M059J (cell line): ENCODE results near the gene COL20A1. TPM values are rescaled to one million over a fixed set of nuclear protein-coding genes. Genes with fewer than 3 reads are reported as not detected.
"Not testable (repeated sequence)": the region's sequence is repeated elsewhere in the genome, so short reads cannot be mapped to it uniquely, and the experiment has no call there.

Source experiments
- DNase-seq: peaks from one replicate; pipeline ENCODE4 v3.0.0-alpha.2; 2012; ENCODE audit warnings: low read depth
- total RNA-seq: library from RNA; depleted of rRNA; stranded (reverse); fragments of >200 nt; shearing (Covaris generic); gene quantifications from 2 replicates; pipeline ENCODE4 v1.2.3, GENCODE V29; 2014

Gene COL20A1
- total RNA-seq, 1 experiment from 2014 or later, result not detected

DNA sequence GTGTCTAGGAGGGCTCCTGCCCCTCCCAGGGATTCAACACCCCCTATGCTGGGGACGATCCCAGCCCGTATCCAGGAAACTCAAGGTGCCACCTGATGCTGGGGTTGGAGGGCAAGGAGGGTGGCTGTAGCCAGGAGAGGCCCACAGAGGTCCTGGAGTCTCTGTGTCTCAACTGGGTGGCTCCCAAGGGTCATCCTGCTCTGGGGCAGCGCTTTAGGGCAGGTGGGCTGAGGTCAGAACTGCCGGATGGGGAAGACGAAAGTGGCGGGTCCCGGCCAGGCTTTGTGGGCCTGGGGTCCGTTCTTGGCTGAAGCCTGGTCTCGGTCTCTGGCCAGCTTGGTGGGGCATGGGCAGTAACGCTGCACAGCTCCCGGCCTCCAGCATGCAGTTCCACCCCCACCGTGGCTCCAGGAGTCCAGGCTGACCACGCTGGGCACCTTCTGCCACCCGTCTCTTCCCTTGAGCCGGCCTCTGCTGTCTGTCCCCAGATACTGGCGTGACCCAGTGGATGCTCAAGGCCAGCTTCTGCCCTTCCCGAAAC, 2.8 kb upstream of the COL20A1 start:
- DNase-seq, result no peak

DNA sequence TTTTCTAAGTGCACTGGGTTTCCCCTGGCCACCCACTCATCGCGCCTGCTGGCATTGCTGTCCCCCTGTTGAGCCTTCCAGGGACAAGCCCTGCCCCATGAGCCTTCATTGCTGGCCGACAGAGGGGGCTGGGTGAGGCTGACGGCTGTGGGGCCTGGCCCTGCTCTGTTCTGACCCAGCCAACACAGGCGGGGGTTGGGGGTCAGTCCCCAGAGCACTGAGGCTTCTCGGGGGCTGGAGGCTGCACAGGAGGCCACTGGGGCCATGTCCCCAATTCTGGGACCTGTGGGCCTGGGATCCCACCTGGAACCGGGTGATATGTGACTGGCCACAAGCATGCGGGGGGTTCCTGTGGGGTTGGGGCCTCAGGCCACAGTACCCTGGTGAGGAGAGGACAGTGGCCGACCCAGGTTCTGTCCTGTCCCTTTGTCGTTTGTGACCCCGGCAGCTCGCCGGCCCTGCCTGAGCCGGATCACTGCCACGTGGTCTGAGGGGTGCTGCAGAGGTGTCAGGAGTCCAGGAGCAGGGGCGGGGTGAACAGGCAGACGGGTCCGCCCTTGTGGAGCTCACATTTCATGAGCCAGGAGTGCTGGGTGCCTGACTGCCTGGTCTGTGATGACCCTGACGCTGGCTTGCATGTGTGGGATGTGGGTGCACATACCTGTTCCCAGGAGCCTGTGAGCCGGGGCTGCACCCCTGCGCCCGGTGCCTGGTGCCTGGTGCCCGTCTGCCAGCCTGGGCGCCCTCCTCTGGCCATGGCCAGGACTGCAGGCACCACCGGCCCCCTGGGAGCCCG, 2.1 kb upstream of the COL20A1 start:
- DNase-seq, result peak; percentile 36

DNA sequence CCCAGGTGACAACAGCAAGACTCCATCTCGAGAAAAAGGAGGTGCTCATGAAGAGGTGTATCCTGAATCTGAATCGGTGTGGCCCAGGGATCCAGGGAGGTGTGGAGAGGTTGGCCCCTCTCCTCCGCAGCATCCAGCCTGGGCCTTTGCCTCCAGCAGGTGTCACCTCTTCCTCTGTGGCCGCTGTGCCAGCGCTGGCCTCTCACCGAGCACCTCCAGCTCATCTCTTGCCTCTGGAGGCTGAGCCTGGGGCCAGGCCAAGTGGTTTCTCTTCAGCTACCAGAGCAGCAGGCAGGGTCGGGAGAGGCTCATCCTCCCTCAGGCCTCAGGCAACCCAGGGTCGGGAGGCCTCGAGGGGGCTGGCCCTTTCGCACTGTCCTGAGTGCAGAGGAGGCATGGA, 1.2 kb upstream of the COL20A1 start:
- peak; percentile 38 for DNase-seq

DNA sequence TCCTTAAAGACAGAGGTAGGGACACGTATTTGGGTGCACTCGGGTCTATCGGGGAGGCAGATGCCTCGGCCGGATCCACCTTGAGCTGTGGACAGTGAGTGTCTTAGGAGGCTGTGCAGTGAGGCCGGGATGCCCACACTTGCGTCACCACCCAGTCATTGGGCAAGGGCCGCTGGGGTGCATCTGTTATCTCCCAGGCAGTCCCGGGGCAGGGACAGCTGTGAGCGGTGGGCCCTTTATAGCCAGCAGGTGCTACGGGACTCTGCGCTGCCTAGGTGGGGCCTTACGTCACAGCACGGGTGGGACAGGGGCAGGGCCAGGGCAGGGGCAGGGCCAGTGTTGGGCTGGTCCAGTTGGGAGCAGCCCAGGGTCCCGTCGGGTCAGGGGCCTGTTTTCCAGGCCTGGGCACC, 689 bp upstream of the COL20A1 start:
- no peak for DNase-seq

DNA sequence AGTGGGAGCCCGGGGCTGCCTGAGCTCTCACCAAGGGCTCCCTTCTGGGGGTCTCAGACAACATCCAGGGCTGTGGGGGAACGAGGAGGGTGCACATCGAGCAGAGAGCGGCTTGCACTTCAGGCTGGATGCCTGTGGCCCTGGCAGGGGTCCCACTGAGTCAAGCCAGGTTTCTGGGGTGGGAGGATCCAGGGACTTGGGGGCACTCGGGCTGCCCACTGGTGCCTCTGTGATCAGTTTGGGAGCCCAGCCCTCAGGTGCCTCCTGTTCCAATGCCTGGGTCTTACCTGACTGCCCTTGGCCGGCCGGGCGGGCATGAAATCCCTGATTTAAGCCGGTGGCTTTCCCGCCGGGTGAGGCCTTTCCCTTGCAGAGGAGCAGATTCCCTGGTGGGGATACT, 470 bp downstream of the COL20A1 start:
- no peak for DNase-seq

DNA sequence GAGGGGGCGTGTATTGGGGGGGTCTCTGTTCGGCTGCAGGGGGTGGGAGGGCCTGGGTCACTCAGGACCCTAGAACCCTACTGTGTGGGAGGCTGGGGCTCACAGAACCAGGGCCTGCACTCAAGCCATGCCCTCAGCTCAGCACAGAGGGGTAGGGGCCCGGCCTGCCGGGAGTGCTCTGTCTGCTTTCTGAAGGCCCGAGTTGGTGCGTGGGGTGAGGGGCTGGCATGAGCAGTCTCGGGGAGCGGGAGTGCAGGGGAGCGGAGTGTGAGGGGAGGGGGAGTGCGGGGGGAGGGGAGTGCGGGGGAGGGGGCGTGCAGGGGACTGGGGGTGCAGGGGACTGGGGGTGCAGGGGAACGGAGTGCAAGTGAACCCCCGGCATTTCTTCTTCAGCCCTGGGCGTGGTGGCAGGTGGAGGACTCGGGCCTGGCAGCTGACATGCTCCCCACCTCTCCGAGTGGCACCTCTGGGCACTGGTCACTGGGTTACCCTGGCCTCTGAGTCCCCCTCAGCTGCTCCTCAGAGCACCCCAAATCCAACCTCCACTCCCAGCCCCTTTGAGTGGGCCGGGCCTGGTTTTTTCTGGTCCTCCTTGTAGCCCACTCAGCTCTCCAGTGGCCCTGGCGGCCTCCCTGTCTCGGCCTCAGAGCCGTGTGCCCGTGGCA, 1.0 kb downstream of the COL20A1 start:
- no peak for DNase-seq

DNA sequence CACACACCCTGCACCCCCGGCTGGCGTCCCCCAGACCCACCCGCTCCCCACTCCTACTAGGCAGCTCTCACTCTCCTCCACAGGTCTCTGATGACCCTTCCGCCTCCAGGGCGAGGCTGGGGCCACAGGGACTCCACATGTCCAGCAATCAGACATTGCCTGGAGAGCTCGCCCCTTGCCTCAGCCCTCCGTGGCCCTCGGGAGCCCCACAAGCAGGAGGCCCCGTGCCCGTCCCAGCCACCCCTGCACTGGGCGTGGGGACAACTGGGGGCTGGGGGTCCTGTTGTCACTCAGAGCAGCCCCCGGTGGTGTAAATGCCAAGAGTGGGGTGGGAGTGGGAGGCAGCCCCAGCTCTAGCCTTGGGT, 1.5 kb downstream of the COL20A1 start:
- DNase-seq, result no peak

DNA sequence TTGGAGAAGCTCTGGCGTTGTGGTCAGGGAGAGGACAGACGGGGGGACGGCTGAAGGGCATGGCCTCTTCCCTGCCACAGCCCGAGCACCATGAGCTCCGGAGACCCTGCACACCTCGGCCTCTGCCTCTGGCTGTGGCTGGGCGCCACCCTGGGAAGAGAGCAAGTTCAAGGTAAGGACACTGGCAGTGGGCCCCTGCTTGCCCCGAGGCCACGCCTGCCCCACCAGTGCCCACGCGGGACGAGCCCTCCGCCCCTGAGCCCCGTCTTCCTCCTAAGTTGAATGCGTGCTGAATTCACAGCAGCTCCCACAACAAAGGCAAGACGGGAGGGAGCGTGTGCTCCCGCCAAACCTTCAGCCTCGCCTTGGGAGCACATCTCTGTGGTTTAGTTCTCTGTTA, 2.0 kb downstream of the COL20A1 start:
- DNase-seq, result no peak

DNA sequence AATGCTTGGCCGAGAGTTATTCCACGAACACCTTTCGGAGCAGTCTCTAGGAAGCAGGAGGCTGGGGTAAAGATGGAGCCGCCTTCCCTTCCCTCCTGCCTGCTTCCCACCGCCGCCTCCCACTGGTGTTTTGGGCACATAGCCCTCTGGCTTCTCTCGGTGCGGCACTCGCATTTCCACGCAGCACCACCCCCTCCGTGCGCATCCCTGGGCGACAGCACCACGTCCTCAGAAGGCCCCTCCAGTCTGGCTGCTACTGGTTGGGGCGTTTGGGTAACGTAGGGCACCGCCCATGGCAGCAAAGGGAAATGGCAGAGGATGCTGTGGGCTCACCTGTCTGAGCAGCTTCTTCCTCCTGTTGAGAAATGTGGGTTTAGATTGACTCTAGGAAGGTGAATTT, 2.4 kb downstream of the COL20A1 start:
- no peak for DNase-seq

DNA sequence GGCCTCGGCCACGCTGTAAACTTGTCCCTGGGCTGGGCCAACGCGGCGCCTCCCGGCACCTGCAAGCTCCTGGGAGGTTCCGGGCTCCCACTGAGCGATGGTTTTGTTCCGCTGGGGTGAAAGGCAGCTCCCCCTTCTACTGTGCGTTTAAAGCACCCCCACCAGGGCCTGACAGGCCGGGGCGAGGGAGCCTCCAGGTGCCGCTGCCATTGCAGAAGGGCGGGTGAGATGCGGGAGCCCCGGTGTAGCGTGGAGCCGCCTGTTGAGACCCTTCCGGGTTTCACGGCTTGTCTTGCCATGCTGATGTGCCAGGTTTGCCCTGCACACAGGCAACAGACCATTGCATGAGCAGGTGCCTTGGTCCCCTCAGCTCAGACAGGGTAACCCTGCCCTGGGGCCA, 2.9 kb downstream of the COL20A1 start:
- no peak for DNase-seq

DNA sequence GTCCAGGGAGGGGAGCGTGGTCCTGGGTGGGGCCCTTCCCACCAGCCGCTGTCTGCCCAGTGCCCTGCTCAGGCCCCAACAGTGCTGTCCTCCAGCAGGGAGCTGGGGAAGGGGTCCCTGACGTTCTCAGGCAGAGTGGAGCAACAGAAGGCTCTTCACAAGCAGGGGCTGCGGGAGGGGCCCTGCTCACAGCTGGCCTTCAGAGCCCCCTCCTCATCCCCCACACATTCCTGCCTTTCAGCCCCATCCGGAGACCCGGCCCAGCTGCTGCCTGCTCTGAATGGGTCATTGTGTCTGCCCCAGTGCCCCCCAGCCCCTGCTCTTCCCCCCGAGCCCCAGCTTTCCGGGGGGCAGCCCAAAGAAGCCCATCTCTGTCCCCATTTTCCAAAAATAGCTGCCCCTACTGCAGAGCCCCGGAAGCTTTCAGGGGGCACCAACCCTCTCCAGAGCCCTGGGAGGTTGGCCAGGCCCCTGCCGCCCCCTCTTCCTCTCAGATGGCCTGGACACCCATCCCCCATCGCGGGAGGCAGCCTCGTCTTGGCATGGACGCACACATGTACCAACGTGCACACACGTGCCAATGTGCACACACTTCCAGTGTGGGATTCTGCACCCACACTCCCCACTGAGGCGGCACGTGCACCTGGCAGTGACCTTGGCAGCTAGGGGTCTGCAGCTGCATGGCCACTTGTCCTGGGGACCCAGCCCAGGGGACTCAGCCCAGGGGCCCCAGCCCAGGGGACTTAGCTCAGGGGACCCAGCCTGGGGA, 3.7 kb downstream of the COL20A1 start:
- DNase-seq, result no peak

DNA sequence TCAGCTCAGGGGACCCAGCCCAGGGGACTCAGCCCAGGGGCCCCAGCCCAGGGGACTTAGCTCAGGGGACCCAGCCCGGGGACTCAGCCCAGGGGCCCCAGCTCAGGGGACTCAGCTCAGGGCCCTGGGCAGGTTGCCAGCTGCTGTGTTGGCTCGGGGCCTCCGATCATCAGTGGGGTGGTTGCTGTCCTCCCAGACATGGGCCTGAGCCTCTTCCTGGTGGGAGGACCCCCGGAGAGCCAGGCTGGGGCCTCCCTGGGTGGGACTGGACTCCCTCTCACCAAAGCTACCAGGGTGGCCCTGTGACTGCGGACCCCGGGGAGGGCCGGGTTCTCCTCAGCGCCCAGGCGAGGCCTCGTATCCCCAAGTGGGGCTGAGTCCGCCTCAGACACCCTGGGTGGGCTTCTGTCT, 4.4 kb downstream of the COL20A1 start:
- DNase-seq, result no peak

DNA sequence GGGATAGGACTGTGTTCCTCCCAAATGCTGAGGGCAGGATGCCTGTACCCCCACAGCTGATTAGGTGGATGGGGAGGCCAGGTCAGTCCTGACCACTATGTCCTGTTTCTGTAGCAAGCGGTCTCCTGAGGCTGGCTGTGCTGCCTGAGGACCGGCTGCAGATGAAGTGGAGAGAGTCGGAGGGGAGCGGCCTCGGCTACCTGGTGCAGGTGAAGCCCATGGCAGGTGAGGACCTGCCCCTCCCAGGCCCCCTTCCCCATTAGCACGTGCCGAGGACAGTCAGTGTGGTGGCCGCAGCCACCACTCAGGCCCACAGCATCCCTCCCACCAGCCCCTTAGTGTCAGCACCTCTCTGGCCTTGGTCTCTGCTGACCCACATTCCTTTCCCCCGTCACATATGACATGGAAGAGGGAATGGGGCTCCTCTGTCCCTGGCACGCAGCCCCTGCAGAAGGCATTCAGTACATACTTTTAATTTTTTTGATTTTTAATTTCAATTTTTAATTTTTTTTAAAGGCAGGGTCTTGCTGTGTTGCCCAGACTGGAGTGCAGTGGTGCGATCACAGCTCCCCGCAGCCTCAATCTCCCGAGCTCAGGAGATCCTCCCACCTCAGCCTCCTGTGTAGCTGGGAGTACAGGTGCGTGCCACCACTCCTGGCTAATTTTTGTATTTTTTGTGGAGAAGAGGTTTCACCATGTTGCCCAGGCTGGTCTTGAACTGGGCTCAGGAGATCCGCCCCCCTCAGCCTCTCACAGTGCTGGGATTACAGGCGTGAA, 5.0 kb downstream of the COL20A1 start:
- no peak for DNase-seq

DNA sequence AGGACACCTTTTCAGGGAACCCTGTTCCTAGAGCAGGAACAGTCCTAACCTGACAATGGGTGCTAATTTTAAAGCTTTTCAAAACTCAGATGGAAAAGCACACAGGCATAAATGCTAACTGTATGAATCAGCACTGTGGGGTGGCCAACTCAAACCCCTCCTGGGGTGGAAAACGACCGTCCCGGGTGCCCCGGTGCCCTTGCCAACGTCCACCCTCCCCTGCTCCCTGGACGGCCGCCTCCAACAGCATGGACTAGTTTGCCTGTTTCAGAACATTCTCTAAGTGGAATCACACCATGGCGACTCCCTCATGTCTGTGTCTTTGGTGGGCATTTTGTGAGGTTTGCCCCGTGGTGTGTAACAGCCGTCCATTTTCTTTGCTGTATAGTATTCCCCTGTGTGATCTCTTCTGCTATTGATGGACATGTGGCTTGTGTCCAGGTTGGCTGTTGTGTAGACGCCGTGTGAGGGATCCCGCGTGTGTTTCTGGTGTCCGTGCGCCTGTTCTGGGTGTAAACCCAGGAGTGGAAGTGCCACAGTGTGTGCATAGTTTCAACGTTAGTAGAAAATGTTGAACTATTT, 5.8 kb downstream of the COL20A1 start:
- DNase-seq, result no peak

DNA sequence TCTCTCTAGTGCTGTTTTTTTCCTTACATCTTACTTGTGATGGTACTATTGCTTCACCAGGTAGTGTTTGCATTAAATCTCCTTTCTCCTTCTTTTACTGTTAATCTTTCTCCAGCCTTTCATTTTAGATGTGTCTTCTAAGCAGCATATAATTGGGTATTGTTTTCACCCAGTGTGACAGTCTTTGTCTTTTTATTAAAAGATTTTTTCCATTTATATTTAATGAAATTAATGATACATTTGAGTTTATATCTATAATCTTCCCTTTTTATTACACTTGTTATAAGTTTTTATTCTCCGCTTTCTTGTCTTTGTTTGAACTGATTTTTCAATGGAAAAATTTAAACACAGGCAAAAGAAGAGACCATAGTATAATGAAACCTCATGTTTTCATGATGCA, 8.7 kb downstream of the COL20A1 start:
- no peak for DNase-seq

DNA sequence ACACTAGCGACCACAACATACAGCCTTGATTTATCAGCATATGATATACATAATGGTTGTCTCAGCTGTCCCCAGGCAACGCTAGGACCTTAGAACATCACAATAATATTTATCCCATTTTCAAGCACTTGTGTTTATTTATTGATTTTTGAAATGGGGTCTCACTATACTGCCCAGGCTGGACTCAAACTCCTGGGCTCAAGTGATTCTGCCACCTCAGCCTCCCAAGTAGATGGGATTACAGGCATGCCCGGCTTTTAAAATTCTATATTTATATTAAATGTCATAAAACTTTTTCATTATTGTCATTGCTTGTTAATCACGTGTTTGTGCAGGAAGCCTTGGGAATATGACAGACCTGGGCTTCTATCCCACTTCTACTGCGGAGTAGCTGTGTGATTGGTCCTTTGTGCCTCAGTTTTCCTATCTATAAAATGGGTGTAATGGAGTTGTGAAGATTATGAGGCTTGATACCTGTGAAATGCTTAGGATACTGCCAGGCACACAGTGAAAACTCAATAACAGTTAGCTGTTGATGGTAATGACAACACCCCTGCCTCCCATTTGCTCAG, 10.2 kb downstream of the COL20A1 start:
- DNase-seq, result no peak

DNA sequence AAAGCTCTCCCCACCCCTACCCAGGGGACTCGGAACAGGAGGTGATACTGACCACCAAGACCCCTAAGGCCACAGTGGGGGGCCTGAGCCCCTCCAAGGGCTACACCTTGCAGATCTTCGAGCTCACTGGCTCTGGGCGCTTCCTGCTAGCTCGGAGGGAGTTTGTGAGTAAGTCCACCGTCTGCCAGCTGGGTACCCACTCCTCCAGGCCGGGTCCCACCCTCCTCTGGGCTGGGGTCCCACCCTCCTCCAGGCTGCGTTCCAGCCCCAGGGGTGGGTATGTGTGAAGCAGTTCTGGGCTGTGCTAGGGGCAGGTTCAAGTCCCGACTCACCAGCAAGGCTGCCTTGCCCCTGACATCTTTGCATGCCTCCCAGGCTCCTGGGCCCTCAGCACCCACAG, 12.4 kb downstream of the COL20A1 start:
- DNase-seq, result no peak

DNA sequence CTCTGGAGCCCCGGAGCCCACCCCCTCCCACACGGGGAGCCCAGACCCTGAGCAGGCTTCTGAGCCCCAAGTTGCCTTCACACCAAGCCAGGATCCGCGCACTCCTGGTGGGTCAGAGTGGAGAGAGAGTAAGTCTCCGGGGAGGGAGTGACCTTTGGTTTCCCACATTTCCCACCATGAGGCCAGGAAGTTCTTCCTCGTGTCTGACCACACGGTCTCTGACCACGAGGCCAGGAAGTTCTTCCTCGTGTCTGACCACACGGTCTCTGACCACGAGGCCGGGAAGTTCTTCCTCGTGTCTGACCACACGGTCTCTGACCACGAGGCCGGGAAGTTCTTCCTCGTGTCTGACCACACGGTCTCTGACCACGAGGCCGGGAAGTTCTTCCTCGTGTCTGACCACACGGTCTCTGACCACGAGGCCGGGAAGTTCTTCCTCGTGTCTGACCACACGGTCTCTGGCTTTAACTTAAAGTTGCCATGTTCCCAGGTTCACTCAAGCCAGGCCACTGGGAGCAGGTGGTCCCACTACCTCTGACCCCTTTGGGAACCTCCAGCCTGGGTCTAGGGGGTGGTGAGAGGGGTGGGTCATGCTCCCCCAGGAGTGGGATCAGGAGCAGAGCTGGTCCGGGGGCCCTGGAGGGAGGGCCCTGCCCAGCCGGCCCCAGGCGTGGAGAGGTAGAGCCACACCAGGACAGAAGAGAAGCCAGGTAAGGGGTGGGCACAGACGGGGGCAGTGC, 13.1 kb downstream of the COL20A1 start:
- not testable (repeated sequence) for DNase-seq

DNA sequence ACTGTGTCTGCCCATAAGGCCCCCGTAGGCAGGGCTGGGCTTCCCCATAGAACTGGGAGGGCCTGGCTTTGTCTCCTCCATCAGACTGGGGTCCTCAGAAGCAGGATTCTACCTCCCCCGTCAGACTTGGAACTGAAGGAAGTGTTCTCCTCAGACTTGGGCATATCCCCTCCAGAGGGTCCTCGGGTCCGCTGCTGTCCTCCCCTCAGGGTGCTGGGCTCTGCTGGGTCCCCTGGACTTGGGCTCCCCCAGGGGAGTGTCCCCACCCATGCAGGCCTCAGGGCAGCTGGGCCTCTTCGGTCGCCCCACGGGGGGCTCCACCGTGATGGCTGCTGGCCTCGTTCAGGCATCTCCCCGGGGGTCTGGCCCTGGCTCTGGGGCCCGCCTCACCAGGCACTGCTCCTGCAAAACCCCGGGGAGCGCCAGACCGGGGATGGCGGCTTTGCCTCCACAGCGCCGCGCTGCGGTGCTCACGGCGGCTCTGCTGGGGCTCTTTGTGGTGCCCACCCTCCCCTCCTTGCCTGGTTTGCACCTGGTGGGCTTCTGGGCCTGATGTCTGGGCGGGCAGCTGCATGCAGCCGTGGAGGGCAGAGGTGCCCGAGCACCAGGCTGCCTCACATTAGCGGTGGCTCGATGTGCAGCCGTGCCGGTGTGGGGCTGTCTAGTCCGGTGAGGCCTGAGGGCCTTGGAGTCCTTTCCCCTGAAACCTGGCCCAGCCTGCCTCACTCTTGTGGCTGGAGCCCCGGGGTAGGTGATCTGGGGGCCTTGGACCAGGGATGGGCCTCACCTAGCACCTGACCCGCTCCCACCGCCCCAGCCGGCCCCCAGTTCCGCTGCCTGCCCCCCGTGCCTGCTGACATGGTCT, 13.9 kb downstream of the COL20A1 start:
- no peak for DNase-seq
